ENCODE measurements around the gene MTHFSD.
A peak's percentile ranks its signal among the peaks of the same experiment; 100 is the strongest.

GRCh38 chr16:86519007-86519648 is 35.9 kb downstream of the MTHFSD start:
- TF ChIP-seq POLR2A (IDR thresholded peaks at IDR 0.05) (no peak), POLR2AphosphoS5 (IDR thresholded peaks at IDR 0.05) (peak in 3 of 4 donors; percentile 14 to 61 (median 53))
